Renal pelvis (tissue), 4 donors: ENCODE data around the gene DMWD. TPM values are rescaled to one million over a fixed set of nuclear protein-coding genes. Genes with fewer than 3 reads are reported as not detected.

ENCODE experiments used
- DNase-seq: peaks from one replicate; pipeline ENCODE4 v3.0.0-alpha.2; 2013
- polyA plus RNA-seq, 3 donors: library from polyadenylated mRNA; unstranded; fragments of 120-200 nt; gene quantifications; one replicate each; pipeline ENCODE4 v1.2.1, GENCODE V29; 2013; ENCODE audit not compliant: insufficient read length in 3 of 3

Gene DMWD
- polyA plus RNA-seq, 3 donors, result 36.1 to 47.1 (median 41.3) TPM

DNA sequence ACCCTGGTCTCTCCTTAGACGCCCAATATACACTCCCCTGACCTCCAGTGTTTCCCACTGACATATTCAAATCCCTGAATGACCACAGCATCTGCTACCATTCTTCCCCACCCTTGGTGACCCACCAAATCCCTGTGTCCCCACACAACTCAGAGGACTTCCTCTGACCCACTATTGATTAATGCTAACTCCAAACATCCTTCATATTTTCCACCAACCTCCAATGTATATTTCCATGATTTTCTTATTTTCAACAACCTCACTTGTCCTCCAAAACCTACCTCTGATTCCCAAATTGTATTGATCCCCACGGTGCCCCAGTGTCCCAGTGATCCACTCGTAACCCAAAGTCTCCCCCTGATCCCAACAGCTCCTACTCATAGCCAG is 526 bp upstream of the DMWD start:
- DNase-seq, result no peak

DNA sequence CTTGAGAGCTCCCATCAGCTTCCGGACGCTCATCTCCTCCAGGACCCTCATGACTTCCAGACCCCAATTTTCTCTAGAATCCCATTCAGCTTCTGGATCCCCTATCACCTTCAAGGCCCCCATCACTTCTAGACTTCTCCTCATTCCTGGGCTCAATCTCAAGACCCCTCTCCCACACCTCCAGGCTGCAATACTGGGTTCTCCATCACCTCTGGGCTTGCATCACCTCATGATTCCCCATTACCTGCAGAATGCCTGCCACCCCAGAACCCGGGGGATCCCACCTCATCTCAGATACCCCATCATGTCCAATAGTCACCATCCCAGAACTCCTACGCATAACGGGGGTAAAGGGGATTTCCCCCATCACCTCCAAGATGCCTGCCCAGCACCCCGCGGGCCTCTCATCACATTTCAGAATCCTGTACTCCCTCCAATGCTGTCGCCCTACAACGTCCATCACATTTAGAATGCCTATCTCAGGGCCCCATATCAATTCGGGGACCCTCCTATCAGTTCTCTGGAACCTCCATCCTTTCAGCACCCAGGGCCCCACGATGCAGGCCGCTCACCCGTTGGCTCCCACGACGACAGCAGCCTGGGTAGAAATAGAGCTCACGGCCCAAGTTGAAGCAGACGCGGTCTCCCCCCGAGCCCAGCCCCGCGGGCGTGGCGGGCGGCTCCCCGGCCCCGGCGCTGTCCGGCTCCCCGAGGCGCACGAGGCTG is 738 bp downstream of the DMWD start:
- DNase-seq, result no peak

DNA sequence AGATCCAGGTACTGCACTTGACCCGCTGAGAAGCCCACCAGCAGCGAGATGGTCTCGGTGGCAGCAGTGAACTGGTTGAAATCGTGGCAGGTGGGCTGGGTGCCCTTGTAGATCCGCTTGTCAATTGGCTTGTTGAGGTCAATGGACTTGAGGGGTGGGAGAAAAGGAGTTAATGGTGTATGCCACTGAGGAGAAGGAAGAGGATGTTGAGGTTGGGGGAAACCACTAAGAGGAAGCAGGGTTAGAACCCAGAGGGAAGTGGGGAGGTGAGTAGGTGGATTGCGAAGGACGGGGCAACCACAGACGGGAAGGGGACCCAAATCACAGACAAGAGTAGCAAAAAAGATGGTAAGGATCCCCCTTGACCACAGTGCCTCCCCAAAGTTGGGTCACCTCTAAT is 1.7 kb downstream of the DMWD start:
- no peak for DNase-seq

DNA sequence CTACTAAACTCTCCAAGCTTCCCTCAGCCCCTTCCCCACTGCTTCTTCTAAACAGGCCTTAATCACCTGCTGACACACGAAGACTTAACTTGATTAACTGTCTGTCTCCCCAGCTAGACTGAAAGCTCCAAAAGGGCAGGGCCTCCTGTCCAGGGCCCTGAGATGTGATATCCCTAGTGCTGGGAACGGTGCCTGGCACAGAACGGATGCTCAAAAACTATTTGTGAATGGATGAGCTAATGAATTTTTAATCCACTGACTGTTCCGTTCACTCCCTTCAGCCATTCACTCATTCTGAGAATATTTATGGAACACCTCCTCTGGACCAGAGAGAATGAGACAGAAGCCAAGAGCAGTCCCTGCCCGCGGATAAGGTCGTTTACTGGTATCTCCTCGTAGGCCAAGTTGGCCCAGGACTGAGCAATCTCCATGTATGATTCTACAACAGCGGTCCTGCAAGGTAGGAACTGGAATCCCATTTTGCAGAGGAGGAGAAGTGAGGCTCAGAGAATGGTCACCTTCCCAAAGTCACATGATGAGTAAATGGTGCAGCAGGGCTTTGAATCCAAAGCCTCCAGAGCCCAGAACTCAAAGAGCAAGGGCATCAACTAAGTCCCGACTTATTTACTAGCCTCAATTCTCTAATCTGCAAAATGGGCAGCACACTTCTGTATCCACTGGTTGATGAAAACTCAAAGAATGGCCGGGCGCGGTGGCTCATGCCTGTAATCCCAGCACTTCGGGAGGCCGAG is 3.4 kb downstream of the DMWD start:
- no peak for DNase-seq

DNA sequence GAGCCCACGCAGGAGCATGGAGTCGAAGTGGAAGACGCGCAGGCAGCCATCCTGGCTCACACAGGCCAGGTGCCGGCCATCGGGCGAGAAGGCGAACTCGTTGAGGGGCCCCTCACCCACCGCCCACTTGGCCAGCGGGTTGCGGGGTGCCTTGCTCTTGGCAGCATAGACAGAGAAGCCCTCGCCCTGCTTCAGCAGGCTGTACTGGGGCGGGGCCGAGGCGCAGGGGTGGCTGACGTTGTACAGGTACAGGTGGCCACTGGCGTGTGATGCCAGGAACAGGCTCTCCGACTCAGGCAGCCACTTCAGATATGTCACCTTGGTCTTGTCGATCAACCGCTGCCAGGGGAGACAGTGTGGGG is 6.1 kb downstream of the DMWD start:
- DNase-seq, result no peak

DNA sequence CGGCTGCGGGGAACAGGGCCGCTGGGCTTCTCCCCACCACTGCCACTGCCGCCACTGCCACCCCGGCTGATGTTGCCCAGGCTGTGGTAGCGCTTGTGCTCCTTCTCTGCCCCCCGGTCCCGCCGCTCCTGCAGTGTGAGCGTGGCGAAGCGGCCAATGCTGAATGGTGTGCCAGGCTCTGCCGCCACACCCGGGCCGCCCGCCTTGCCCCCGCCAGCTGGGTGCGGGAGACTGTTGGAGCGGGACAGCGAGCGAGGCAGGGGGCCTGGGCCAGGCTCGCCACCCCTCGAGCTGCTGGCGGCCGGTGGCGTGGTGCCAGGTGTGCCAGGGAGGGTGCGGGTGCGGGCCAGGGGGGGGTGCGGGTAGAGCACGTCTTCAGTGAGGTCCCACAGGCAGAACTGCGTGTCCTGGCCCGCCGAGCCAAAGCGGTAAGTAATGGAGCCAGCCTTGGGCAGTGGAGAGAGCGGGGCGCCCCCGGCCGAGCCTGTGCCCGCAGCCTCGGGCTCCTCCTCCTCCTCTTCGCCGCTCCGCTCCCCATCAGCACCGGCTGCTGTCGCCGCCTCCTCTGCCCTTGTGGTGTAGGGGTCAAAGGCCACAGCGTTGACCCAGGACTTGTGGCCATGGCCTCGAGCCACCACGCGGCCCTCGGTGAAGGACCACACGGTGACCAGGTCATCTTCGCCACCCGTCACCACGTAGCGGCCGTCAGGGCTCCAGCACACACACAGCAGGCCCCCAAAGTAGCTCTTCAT is 6.7 kb downstream of the DMWD start:
- no peak for DNase-seq

DNA sequence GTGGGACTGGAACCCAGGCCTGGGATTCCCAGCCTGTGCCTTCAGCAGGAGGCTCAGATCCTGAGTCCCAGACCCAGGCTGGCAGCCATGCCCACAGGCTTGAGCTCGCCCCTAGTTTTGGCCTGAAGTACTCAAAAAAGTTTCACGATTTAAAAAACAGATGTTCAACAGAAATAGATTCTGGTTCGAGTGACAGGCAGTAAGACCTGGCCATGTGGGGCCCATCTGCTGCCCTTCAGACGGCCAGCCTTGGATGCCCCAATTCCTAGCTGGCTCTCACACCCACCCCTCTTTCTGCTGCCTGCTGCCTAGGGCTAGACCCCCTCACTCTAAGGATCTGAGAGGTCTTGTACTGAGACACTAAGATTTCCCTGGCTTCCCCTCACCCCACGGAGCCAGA is 7.5 kb downstream of the DMWD start:
- no peak for DNase-seq

DNA sequence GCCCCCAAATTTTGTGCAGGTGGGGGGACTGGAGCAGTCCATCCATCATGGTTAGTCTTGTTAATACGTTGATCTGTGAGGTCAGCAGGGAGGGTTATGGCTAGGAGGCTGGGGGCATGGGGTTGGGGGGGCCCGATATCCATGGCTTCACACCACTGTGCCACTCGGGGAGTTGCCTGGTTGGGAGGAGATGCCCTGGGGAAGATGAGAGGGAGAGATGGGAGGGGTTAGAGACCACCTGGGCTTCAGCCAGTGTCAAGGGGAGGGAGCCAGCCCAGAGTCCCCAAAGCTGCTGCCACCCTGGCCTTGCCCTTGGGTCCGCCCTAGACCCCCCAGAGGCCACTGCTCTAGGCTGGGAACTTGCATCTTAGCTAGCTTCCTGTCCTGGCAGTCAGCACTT is 8.5 kb downstream of the DMWD start:
- no peak for DNase-seq

DNA sequence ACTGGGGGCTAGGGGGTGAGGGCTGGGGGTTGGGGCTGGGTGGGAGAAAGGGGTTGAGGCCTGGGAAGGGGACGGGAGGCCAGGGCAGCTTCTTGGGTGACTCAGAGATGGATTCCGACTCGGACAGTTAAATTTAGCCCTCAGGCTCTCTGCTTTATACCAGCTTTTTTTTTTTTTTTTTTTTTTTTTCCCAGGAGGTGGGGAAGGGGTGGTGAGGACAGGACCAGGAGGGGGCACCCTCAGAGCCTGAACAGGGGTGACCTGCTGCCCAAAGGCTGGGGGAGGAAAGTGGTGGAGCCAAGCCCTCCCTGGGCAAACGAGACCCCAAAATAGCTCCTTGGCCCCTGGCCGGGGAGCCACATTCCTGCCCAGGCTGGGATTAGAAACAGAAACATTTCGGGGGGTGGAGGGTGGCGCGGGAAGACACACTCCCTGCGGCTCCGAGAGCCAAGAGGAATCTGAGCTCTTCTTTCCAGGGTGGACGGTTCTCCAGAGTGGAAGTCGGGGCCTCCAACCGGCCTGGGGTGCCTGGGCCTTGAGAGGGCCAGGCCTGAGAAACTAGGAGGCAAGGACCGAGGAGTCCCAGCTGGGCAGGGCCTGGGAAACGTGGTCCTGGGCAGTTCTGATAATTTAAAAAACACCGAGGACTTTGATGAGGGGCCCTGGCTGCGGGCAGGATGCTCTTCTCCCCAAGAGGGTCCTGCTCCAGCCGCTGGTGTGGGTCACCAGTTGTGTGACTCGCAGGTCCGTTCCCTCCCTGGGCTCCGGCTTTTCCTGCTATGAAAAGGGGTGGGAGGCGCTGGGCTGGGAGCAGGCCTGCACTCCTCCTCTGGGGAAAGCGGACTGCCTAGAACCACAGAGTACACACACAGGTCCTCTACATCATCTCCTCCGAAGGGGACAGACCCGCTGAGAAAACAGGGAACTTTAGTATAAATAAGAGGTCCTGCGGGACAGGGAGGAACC is 9.5 kb downstream of the DMWD start:
- DNase-seq, result no peak

DNA sequence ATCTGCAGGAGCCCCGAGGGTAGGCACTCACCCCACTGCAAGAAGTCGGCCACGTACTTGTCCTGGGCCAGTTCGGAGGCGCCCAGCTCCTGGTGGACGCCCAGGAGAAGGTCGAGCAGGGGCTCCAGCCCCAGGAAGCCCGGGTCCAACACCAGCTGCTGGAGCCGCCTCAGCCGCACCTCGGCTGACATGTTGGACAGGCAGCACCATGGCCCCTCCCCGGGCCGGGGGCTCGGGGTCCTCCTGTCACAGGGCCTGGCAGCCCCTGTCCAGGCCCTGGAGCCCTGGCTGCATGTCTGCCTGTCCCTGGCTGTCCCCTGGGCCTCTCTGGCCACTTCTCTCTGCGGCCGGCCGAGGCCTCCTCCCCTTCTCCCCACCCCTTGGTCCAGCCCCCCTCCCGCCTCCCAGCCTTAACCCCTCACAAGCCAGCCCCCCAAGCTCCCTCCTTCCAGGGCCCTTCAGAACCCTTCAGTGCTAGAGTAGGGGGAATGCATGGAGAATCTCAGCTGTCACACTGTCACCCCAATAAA is 10.4 kb downstream of the DMWD start, which contains the start of gene DMPK:
Gene DMPK (minus strand): TSS at position 329 of the 530 bp plus-strand sequence. CDS start 138 bp downstream, at position 191.
- DNase-seq, result no peak

DNA sequence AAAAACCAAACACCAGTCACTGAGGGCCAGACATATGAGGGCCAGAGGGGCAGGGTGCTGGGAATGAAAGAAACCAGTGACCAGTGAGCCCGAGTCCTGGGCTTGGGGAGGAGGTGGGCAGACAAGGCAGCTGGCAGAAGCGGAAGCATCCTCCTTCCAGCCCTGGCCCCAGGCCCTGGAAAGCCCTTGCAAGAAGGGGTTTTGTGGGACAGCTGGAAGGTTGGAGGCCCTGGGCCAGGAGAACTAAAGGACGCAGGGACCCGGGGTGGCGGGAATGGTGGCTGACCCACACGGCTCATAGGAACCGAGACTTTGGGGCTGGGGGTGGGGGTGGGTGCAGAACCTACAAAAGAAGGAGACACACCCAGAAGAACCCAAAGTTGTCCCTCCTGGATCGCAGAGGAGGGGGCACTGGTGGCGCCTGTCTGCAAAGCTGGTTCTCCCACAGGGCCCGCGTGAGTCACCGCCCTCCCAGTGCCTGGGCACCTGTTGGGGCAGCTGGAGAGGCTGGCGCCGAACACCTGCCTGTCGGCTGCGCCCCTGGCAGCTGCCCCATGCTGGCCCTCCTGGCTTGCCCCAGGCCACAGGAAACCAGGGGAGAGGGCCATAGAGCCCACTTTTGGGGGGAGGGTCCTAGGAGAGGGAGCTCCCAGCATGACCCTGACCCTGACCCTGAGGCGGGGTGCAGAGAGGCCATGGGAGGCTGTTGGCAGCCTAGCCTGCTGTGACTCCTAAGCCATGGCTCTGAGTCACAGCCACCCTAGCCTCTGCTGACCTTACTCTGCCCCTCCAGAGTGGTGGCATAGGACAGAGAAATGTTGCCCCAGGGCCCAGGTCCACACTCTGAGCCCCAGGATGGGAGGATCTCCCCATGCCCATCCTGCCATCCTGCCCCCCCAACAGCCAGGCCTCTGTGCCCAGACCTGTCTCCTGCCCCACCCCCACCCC is 11.2 kb downstream of the DMWD start:
- no peak for DNase-seq

DNA sequence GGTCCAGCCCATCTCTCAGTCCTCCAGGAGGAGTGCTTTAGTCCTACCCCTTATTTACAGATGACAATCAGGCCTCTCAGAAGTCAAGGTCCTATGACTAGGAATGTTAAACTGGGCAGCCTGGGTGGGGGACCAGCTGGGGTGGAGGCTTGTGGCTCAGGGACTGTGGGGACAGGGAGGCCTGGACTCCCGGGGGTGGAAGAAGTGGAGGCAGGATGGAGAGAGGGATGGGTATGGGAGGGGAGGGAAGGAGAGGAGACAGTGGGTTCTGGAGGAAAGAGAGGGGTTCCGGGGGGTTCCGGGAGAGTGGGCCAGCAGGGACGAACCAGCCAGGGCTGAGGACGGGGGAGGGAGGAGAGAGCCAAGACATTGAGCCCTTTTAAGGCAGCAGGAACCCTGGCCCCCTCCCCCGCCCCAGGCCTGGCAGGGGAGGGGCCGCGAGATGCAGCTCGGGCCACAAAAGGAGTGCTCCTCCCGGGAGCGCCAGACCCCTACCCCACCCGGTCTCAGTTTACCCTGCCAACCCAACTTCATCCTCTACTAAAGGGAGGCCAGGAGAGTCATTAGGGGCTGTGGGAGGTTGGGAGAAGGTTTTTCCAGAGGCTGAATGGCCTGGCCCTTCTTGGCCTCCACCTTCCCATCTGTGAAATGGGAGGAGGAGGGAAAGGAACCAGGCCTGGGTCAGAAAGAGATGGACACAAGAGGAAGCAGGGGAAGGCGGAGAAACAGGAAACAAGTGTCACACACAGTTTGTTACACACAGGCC is 12.0 kb downstream of the DMWD start:
- no peak for DNase-seq

DNA sequence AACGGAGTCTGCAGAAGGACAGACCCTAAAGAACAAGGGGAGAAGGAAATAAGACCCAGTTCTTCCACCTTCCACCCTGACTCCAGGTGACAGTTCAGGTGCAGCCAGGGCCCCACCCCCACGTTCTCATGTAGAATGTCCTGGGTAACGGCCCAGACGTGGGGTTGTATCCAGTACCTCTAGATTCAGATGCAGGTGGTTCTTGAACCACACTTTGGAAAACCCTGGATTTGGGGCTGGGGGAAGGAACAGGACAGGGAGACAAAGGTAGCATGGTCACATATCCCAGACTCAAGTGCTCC is 12.5 kb downstream of the DMWD start:
- DNase-seq, result no peak

DNA sequence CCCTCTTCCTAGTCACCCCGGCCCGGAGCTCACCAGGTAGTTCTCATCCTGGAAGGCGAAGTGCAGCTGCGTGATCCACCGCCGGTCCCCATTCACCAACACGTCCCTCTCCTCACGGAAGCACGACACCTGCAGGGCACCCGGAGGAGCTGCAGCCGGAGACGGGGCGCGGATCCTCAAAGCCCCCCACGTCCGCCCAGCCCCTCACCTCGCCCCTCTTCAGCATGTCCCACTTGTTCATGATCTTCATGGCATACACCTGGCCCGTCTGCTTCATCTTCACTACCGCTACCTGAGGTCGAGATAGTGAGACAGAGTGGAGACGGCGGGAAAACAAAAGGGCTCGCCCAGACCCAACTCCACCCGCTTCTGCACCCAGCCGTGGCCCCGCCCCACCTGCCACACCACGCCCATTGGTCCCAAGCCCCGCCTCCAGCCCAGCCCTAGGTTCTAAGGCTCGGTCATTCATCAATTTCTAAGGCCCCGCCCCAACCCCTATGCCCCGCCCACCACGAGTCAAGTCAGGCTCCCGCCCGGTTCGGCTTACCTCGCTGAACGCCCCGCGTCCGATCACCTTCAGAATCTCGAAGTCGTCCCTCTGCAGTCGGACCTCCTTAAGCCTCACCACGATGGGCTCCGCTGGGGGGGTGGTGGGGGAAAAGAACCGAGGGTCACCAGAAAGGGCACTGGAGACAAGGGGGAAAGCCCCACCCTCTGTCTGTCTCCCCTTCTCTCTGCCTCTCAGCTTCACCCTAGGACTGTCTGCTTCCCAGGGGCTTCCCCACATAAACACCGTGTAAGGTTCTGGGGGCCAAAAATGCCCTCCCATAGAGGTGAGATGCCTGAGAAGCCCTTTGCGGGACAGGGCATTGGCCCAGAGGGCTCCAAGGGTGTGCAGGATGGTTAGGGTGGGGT is 13.2 kb downstream of the DMWD start:
- DNase-seq, result peak; percentile 70

DNA sequence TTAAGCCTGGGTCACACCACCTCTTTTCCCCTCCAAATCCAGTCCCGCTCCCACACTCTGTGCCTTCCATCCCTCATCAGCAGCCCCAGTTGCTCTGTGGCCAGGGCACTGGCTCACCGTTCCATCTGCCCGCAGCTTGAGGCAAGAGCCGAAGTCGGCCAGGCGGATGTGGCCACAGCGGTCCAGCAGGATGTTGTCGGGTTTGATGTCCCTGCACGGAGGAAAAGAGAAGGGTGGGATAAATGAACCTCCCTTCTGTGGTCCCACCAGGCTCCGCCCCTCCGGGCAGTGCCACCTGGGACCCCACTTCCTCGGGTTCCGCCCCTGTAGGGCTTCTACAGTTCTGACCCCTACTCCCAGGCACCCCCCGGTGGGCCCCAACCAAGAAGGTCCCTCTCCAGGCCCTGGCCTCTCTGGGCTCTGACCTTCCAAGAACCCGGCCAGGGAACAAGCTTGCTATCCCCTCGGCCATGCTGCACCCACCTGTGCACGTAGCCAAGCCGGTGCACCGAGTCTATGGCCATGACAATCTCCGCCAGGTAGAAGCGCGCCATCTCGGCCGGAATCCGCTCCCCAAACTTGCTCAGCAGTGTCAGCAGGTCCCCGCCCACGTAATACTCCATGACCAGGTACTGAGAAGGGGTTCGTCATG is 14.5 kb downstream of the DMWD start:
- DNase-seq, result no peak

DNA sequence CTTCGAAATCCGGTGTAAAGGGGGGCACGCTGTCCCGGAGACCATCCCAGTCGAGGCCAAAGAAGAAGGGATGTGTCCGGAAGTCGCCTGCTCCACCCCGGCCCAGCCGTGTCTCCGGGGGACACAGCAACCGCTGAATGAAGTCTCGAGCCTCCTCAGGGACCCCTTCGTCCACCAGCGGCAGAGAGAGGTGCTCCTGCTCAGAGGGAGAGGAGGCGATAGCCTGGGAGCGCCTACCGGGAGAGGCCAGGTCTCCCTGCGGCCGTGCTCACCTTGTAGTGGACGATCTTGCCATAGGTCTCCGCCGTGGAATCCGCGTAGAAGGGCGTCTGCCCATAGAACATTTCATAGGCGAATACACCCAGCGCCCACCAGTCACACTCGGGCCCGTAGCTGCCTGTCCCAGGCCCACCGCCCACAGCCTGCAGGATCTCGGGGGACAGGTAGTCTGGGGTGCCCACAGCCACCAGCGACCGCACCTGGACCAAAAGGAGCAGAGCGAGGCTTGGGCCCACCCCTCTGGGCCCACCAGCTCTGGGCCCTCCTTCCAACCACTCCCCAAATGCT is 15.2 kb downstream of the DMWD start:
- DNase-seq, result no peak

DNA sequence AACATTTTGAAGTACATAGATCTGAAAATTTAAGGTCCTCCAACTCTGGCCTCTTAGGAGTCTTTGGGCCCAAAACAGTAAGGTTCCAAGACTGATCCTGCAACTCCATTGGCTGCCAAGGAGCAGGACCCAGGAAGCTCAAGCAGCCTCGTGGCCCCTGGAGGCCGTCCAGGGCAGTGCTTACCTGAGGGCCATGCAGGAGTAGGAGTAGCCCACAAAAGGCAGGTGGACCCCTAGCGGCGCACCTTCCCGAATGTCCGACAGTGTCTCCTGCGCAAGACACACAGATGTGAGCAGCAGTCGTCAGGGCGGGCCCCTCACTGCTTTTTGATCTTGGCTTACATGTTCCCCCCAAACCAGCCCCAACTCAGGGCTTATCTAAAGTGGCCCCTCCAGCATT is 17.9 kb downstream of the DMWD start:
- no peak for DNase-seq

DNA sequence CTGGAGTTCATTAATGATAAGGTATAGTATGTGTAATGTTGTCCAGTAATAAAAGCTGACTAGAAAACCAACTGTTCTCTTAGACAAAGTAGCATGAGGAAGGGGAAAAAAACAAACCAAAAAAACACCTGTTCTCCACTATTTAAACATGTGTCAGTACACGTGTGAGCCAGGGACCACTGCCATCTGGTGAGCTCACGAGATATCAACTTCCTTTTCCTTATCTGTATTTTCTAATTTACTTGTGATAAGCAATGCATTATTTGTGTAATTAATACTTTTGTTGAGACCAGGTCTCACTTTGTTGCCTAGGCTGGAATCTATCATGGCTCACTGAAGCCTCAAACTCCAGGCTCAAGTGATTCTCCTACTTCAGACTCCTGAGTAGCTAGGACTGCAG is 19.3 kb downstream of the DMWD start:
- DNase-seq, result no peak
